Thyroid gland (tissue), 4 donors: Measurements from ENCODE around the gene GAD1. TPM values are rescaled to one million over a fixed set of nuclear protein-coding genes. Genes with fewer than 3 reads are reported as not detected.

Experiments
- DNase-seq, 2 donors: peaks; one replicate each; pipeline ENCODE4 v3.0.0-alpha.2; 2019
- H3K27ac ChIP-seq, 3 donors: fragments of 200-600 bp; sonication (generic); 1 replicate in 2 of 3; 2 replicates in 1 of 3; pipeline ENCODE4 v1.5.1; 2016 to 2019; ENCODE audit warnings: mild to moderate bottlenecking in 1 of 3, moderate library complexity in 1 of 3
- H3K27me3 ChIP-seq: fragments of 200-600 bp; sonication (generic); one replicate; pipeline ENCODE4 v1.5.1; 2019
- H3K36me3 ChIP-seq, 2 donors: fragments of 200-600 bp; sonication (generic); one replicate each; pipeline ENCODE4 v1.5.1; 2016 to 2019
- H3K4me1 ChIP-seq, 2 donors: fragments of 200-600 bp; sonication (generic); one replicate each; pipeline ENCODE4 v1.5.1; 2017 to 2019
- H3K4me3 ChIP-seq, 3 donors: fragments of 200-600 bp; sonication (generic); replicated peaks in 1 of 3; 1 replicate in 2 of 3; 2 replicates in 1 of 3; pipeline ENCODE4 v1.5.1; 2016; ENCODE audit warnings: mild to moderate bottlenecking in 1 of 3
- H3K9me3 ChIP-seq: fragments of 200-600 bp; sonication (generic); one replicate; pipeline ENCODE4 v1.5.1; 2017
- CTCF ChIP-seq, 6 experiments: fragments of 200-600 bp in 3 of 6; fragments of 450-650 bp in 3 of 6; sonication (generic) in 3 of 6; IDR thresholded peaks; one replicate each; pipeline ENCODE4 v1.5.1; 2016 to 2019; ENCODE audit warnings: antibody characterized with exemption in 6 of 6, mild to moderate bottlenecking in 2 of 6, inconsistent platforms in 1 of 6, moderate library complexity in 1 of 6
- POLR2A ChIP-seq, 2 donors: fragments of 450-650 bp; IDR thresholded peaks; one replicate each; pipeline ENCODE4 v1.6.1; 2017; ENCODE audit warnings: antibody characterized with exemption in 2 of 2, mild to moderate bottlenecking in 2 of 2, moderate library complexity in 1 of 2
- WGBS, 2 donors: methylation state at CpG; one replicate each; pipeline ENCODE4 v1.1.5; 2017; 5-methylcytosine and 5-hydroxymethylcytosine counted together
- intact Hi-C: fragments of 100-400 bp; cut with DNase I; formaldehyde crosslinking; loops from one replicate; pipeline ENCODE4 v1.15.1; 2023
- total RNA-seq, 4 donors: library from RNA; depleted of rRNA; stranded (reverse); fragments of >200 nt; gene quantifications; one replicate each; pipeline ENCODE4 v1.2.3, GENCODE V29; 2016

Gene GAD1
- under 1 TPM; 0.11 to 0.94 (median 0.46) TPM for total RNA-seq

GRCh38 chr2:170816504-170817092, at the start of gene GAD1:
TSS of gene GAD1 (plus strand) at chr2:170816887. CDS start at chr2:170818592, 1,705 bp downstream.
- no peaks in the 10 kb centered on the region for H3K9me3 ChIP-seq
- H3K27ac ChIP-seq, result no peak within 1 kb of the TSS
- intact Hi-C loops, result loop anchor here (5.0 kb wide), 1 partner anchor 409 kb away; no protein-coding TSS in a partner anchor
- H3K27me3 ChIP-seq, result peaks cover 53% of the 10 kb centered on the region
- H3K4me3 ChIP-seq, result peak within 1 kb of the TSS in 2 of 3 donors; percentile 1 to 32
- WGBS, 2 donors, result 1 to 2% methylated on average over 19 to 22 of the region's 49 CpGs
- DNase-seq, result peak; percentile 71 to 72
- no peaks in the 10 kb centered on the region for H3K36me3 ChIP-seq
- TF ChIP-seq CTCF (IDR thresholded peaks at IDR 0.05), result no peak
- no peak for TF ChIP-seq POLR2A (IDR thresholded peaks at IDR 0.05)
- peaks cover 53 to 67% of the 10 kb centered on the region in 2 donors for H3K4me1 ChIP-seq

- no peaks in the 10 kb centered on the region for H3K27me3 ChIP-seq
- peak within 1 kb of the TSS; percentile 31 to 76 (median 64) for H3K27ac ChIP-seq
- no peaks in the 10 kb centered on the region for H3K9me3 ChIP-seq
- WGBS, 2 donors, result 4 to 5% methylated on average over 13 of the region's 13 CpGs
- intact Hi-C loops, result no loop called here
- H3K36me3 ChIP-seq, result no peaks in the 10 kb centered on the region
- peak; percentile 55 to 68 for DNase-seq
- H3K4me3 ChIP-seq, result peak within 1 kb of the TSS; percentile 51 to 66 (median 56)
- peak in 1 of 6 experiments; percentile 9 for TF ChIP-seq CTCF (IDR thresholded peaks at IDR 0.05)
- no peak for TF ChIP-seq POLR2A (IDR thresholded peaks at IDR 0.05)
- peaks cover 0 to 9% of the 10 kb centered on the region in 2 donors for H3K4me1 ChIP-seq
These were observed 46.6 kb upstream of the GAD1 start, which contains the start of gene ERICH2 for GRCh38 chr2:170770008-170770605. TSS of gene ERICH2 (plus strand) at chr2:170770378. CDS start at chr2:170770682, 304 bp downstream.

GRCh38 chr2:170770606-170771420, 45.9 kb upstream of the GAD1 start:
- no peaks in the 10 kb centered on the region for H3K9me3 ChIP-seq
- DNase-seq, result peak; percentile 82 to 85
- H3K27me3 ChIP-seq, result no peaks in the 10 kb centered on the region
- TF ChIP-seq POLR2A (IDR thresholded peaks at IDR 0.05), result peak in 1 of 2 donors; percentile 63
- TF ChIP-seq CTCF (IDR thresholded peaks at IDR 0.05), result no peak
- intact Hi-C loops, result no loop called here
- 0 to 1% methylated on average over 17 to 28 of the region's 82 CpGs for WGBS, 2 donors
- no peaks in the 10 kb centered on the region for H3K36me3 ChIP-seq
- peak overlapping the region; percentile 31 to 76 (median 64) for H3K27ac ChIP-seq
- H3K4me3 ChIP-seq, result peak overlapping the region; percentile 51 to 66 (median 56)
- peaks cover 0 to 9% of the 10 kb centered on the region in 2 donors for H3K4me1 ChIP-seq

GRCh38 chr2:170771421-170771937, 45.2 kb upstream of the GAD1 start:
- TF ChIP-seq CTCF (IDR thresholded peaks at IDR 0.05), result no peak
- no peak for TF ChIP-seq POLR2A (IDR thresholded peaks at IDR 0.05)
- 10 to 13% methylated on average over 14 to 15 of the region's 15 CpGs for WGBS, 2 donors
- peak overlapping the region in 1 of 3 donors; percentile 64 for H3K27ac ChIP-seq
- DNase-seq, result no peak
- H3K9me3 ChIP-seq, result no peaks in the 10 kb centered on the region
- H3K36me3 ChIP-seq, result no peaks in the 10 kb centered on the region
- peak overlapping the region; percentile 51 to 66 (median 56) for H3K4me3 ChIP-seq
- intact Hi-C loops, result no loop called here
- H3K4me1 ChIP-seq, result peaks cover 0 to 9% of the 10 kb centered on the region in 2 donors
- no peaks in the 10 kb centered on the region for H3K27me3 ChIP-seq
